GM19043 (cell line): ENCODE data around the gene HABP2.

Experiments
- ATAC-seq: cut with Tn5 transposase; IDR thresholded peaks from one replicate; pipeline ENCODE4 v1.9.1; 2021; ENCODE audit warnings: low read depth; ENCODE audit not compliant: unreplicated experiment

HABP2 gene

DNA sequence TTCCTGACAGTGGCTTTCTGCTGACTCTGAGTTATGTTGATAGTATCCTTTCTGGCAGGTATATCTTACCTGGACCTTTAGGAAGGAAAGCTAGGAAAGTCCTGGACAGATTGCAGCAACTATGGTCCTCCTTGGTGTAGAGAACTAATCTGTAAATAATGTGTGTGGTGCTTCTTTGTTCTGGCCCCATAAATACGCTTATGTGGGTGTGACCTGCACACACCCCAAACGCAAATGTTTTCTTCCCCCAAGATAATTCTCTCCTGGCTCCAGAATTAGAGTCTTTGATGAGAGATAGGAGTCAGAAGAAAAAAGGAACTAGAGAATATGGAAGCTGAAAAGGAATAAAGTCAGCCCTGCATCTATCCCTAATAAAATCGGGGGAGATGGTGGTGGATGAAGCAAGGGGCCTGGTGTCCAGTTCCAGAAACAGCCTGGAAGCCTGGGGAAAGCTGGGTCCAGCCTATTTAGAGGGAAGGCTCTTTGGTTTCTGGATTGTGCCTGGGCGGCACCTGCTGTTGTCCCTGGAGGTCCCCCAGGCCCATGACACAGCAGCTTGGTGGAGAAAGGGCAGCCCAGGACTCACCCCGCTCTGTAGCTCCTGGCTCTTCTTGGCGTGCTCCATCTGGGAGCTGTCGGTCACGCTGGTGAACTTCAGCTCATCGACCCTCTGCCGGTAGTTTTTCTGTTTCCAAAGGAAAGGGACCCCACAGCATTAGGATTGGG is 72.8 kb downstream of the HABP2 start:
- no peak for ATAC-seq

DNA sequence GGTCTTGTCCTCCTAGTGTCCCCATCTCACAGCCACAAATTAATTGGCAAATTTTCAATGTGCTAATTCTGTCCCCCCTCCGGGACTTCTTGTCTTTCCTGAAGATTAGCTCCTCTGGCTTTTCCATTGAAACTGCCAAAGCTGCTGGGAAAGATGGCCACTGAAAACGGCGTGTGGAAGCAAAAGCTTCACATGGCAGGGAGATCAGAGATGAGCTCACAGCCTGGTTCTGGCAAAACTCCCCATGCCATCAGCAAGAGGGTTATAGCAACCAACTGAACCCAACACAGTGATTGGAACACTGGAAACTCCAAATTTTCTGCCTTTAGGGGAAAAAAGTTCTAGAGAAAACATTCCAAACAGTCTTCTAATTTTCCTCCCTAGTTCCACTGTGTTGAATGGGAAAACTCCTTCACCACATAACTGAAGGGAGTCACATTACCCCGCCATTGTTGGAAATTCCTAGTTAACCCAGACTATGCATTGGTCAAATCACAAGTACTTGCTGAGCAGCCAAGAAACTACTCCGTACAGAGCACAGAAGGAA is 74.0 kb downstream of the HABP2 start:
- ATAC-seq = no peak

DNA sequence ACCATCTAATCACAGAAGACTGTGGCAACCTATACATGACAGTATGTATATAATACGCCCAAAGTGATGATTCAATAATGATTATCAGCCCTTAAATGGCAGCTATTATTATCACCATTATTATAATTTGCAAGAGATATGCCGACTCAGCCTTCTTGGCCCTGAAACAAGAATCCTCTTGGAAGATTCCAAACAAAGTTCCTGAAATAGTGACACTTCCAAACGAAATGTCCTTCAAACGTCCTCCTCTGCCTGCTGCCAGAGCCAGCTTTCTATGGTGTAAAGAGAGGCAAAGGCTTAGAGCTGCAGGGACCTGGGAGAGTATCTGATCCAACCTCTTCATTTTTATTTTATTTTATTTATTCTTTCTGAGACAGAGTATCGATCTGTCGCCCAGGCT is 75.0 kb downstream of the HABP2 start:
- no peak for ATAC-seq

DNA sequence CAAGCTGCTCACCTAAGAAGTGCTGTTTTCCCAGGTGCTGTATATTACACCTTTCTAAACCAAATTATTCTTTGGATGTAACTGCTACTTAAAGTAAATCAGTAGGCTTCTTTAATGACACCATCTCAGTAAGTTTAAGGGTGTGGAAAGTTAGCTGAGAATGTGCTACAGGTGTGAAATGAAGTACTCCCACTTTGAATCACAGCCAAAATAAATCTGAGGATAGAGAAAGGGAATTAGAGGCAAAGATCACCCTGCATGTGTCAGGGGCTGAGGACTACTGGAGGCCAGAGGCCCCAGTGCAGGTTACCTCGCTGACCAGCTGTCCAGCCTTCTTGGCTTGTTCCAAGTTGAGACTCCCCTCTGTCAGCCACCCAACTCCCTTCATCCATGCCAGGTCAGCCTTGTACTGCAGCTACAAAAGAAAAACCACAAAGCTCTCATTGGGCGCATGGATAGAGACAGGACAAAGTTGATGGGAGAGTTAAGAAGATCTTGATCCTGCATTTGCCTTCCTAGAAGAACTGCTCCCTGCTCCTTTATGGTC is 75.8 kb downstream of the HABP2 start:
- no peak for ATAC-seq

DNA sequence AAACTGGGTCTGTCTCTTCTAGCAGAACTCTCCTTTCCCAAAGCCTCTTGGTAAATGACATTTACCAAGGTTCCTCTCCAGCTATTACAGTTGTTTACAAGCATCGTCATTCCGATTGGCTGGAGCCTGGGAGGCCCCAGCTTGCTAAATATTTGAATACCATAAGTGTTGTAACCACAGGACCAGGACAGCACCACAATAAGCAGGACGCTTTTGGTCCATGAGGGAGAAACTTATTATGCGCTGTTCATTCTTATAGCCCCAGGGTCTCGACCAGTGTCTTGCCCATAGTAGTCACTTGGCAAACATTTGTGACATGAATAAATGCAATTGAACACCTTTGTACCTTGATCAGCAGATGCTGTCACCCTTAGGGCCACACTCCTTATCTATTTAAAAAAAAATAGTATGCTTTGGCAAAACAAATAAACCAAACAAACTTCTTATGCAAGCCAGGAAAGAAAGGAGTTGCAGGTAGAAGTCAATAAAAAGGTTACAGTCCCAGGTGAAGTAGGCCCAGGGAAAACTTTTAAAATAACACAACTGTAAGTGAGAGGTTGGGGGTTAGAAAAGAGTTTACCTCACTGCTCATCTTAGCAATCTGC is 78.2 kb downstream of the HABP2 start:
- ATAC-seq = no peak

DNA sequence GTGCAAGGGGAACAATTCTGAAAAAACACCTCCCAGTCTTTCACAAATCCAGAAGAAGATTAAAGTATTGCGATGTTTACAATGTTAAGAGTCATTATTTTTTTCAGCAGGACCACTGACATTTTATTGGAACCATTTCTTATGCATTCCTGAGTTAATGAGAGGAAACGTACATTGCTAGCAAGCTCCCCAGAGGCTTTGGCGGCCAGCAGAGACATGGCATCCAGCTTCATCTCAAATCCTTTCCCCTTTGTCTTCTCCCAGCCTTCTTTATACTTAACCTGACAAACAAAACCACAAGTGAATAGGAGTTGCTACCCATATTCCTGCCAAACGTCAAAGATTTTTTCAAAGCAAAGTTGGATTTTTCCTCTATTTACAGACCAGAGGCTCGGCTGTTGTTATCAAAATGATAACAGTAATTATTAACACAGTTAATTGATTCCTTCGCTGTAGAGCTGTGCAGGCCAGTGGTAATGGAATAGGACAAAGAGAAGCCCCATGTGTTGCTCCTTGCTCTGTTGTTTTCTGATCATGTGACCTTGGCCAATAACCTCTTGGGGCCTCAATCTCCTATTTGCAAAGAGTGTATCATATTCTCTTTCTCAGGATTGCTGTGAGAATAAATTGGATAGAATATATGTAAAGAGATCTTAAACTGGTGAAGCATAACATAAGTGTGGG is 79.0 kb downstream of the HABP2 start:
- no peak for ATAC-seq
